Activated CD4-positive, CD25-positive, alpha-beta regulatory T cell treated with anti-CD3 and anti-CD28 coated beads, Interleukin-2, amount 50 U/mL, for 24 hours (primary cell): Measurements from ENCODE around the gene PRSS57.
"Not testable (repeated sequence)": the region's sequence is repeated elsewhere in the genome, so short reads cannot be mapped to it uniquely, and the experiment has no call there.

Source experiments
- ATAC-seq, 2 donors: fragments of 150-1000 bp; cut with Tn5 transposase; one replicate each; pipeline ENCODE4 v1.10.0; 2021; ENCODE audit warnings: mild to moderate bottlenecking in 1 of 2, moderate library complexity in 1 of 2

PRSS57 gene

DNA sequence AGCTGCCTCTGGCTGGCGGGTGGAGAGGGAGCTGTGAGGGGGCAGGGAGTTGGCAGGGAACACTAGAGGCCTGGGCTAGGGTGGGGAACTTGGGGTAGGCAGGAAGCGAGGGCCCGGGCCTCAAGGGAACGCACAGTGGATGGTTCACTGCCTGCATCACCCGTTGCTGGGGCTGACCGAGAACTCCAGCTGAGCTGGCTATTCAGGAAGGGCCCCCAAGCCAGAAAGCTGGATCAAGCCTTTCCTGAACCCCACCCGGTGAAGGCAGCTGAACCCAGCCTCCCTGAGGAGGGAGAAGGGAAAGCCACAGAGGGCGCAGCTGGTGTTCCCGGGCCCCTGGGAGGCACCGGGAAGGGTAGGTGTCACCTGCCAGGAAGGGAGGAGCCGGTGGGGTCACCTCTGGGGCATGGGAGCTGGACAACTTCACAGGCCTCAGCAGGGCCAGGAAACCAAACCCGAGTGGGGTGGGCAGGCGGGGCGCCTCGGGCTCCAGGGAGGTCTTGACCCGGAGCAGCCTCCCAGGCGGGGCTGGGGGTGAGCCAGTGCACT is 27.4 kb upstream of the PRSS57 start:
- no peak for ATAC-seq

DNA sequence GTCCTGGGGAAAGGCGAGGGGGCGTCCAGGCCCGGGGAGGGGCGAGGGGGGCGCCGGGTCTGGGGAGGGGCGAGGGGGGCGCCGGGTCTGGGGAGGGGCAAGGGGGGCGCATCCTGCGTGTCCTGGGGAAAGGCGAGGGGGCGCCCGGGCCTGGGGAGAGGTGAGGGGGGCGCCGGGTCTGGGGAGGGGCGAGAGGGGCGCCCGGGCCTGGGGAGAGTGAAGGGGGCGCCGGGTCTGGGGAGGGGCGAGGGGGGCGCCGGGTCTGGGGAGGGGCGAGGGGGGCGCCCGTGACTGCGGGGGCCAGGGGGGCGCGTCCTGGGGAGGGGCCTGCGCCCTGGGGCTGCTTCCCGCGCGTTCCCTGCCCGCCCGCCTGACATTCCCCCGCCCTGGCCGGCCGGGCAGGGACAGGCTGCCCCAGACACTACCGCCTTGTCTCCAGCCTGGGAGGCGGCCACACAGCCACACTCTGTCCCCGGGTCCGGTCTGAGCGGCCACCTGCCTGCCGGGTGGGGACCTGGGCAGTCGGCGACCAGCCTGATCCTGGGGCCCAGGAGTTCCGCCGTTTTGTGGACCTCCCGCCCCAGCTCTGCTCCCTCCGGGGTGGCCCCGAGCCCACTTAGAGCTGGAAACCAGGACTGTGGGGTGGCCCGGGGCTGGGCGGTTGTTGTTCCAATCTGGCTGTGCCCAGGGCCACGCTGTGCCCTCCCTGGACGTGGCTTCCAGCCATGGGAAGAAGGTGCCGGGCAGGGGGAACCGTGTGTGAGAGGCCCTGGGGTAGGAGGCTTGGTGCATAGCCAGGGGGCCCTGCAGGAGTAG is 25.3 kb upstream of the PRSS57 start:
- no peak for ATAC-seq

DNA sequence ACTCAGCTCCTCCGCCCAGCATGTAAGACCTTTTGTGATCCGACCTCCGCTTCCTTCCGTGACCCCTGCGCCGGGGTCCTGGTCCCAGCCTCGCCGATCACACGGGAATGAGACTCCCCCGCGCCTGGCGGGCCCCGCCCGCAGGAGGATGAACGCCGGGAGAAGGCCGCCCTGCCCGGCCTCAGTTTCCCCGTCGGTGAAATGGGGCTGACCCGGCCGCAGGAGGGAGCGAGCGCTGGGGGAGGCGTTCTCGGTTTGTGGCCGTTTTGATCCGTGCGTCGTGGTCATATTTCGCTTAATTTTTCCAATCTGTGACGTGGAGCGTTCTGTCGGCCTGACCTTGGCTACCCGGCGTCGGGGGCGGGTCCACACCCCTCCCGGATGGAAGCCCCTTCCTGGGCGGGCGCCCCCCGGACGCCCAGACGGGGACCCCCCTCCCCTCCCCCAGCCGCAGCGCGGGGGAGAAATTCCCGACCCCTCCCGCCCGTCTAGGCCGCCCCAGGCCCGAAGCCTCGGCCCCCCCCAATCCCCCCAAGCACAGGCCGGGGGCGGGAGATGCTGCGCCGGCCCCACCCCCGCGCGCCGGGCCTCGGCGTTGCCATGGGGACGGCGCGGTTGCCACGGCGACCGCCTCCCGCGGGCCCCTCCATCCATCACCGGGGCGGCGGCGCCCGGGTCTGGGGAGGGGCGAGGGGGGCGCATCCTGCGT is 24.5 kb upstream of the PRSS57 start:
- no peak for ATAC-seq

GRCh38 chr19:718991-719512 is 23.8 kb upstream of the PRSS57 start:
- no peak for ATAC-seq

DNA sequence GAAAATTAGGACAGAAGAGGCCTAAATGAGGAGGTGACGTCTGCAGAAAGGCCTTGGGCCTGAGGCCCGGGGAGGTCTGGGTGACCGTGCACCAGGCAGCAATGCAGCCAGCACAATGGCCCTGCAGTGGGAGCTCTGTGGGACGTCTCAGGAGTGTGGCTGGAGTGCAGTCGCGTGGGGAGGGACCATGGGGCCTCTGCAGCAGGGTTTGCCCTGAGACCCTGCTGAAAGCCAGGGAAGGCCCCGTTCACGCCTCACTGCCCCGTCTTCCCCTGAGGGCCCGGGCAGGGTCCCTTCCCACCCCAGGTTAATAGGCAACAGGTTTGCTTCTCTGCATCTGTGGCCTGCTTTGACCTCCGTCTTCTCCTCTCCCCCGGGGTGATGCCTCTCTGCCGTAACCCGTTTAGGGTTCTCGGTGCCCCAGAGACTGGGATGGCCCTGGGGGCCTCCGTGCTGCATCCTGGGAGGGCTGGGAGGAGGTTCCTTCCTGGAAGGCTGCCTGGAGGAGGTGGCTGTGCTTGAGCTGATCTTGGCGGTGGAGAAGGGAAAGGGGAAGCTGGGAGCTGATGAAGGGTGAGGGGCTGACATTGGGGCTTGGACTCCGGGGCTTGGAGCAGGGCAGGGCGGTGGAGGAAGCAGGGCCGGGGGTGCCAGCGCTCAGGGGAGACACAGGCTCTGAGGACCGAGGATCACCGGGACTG is 23.1 kb upstream of the PRSS57 start:
- no peak for ATAC-seq

DNA sequence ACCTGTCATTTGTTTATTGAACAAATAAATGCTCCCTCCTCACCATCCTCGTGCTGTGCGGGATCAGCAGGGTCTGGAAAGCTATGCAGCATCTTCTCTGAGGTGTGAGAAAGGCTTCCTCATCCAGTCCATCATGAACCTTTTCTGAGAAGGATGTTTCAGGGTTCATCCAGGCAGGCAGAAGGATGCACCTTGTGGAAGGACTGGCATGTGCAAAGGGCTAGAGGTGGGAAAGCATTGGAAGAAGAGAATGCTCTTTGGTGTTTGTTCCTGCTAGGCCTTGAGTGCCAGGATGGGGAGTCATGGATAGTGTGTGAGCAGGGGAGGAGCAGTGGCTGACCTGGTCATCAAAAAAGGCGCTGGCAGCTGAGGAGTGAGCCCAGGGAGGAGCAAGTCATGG is 20.1 kb upstream of the PRSS57 start:
- ATAC-seq: no peak

DNA sequence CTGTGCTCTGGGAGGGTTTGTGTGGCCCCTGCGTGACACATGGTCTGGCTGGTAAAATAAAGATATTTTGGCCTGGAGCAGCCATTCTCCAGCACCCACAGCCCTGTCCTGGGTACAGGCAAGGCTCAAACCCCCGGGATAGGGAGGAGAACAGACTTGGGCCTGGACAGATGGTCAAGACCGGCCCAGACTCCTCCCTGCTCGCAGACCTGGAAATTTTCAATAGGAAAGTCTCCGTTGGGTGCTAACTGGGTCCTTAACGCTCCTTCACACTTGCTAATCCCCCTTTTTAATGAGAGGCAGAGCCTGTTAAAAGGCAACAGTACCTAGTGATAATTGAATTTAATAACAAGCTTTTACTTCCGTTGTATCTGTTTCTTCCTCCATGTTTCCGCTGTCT is 16.0 kb upstream of the PRSS57 start:
- ATAC-seq: no peak

- ATAC-seq: no peak
Measured at GRCh38 chr19:710767-711166, 15.5 kb upstream of the PRSS57 start.

DNA sequence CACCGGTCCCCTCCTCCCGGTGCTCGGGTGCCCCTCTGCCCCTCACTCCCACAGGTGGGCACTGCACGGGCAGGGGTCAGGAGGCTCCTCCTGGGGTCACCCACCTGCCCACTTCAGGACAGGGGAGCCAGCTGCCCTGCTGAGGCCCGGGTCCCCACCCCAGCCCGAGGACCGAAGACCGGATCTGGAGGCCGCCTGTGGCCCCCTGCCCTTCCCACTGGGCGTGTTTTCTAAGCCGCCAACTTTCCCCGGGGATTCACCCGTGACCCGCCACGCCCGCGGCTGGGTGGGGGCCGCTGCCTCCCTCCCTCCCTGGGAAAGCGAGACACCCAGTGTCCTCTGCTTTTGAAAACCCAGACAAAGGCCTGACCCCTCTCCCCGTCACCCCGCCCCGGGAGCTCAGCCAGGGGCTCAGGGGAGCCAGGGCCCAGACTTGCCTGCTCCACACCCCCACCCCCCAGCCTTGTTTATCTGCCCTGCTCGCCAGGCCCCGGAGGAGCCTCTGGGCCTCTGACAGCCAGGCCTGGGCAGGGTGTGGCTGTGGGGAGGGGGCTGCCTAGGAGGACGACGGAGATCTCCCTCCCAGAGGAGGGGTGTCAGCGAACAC is 14.8 kb upstream of the PRSS57 start:
- ATAC-seq: no peak

DNA sequence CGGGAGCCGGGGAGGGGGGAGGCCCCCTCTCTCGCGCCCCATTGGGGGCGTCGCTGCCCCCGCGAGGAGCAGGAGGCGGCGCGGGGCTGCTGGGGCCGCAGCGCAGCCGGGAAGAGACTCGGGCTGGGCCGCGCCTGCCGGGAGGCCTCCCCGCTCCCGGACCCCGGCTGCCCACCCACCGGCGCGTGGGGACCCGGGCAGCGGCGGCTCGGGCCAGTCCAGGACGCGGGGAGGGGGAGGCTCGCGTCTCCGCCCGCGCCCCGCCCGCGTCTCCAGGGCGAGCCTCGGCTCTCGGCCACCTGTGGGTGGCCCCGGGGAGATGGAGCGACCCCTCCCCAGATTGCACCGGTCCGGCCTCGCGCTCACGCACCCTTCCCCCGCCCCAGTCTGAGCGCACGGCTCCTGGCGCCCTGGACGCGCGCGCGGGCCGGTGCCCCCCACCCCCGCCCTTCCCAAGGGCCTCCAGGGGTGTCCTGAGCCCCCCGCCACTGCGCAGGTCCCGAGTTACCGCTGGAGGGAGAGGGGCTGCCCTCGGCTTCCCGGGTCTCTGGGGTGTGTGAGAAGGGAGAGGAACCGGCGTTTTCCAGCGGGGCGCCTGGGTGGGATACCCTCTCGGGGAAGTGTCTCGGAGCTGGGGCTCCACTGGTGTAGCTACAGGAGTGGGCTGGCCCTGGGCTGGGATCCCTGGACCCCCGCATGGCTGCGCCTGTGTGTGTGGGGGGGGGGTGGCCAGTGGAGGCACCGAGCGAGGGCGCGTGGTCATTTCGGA is 14.1 kb upstream of the PRSS57 start:
- no peak for ATAC-seq

DNA sequence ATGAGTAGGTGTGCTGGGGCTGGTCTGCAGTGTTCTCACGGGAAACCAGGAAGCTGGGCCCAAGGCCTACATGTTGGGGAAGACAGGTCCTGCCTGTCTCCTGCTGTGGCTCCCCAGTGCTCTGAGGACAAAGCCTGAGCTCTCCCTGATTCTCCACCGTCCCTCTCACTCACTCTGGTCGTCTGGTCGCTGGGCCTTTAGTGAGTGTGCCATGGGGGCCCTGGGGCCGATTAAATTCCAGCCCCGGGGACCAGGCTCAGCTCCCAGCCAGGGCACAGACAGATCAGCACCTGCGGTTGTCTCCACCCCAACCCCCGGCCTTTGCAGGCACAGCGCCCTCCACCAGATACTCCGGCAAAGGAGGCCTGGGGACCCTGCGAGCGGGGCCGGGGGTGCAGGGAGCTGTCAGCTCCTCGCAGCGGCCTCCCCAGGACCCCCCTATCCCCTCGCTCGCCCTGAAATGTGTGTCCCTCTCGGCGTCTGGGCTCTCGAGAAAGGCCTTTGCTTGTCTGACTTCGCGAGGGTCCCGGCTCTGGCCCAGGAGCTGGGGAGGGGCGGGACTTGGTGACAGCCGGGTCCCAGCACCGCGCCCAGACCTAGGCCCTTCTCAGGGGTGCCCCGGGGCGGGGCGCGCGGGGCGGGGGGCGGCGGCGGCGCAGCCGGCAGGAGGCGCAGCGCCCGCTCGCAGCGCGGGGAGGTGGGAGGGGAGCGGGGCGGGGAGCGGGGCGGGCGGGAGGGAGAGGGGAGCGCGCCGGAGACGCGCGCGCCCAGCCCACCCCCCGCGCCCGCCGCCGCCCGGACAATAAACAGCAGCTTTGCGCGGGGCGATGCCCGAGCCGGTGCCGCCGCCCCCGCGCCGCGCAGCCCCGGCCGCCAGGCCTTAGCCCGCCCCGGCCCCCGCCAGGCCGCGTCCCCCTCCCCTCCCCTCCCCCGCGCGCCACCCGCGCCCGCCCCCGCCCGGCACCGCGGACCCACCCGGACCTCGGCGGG is 13.2 kb upstream of the PRSS57 start, which contains the start of gene PALM:
TSS of gene PALM (plus strand) at position 782 of the 990 bp plus-strand sequence. CDS start 212 bp downstream, outside the sequence.
- ATAC-seq: no peak

GRCh38 chr19:704447-704741 is 9.1 kb upstream of the PRSS57 start:
- ATAC-seq: no peak

GRCh38 chr19:703651-704446 is 8.6 kb upstream of the PRSS57 start:
- ATAC-seq: peak; percentile 53 to 56

- ATAC-seq: no peak
Measured at GRCh38 chr19:703329-703650, 8.0 kb upstream of the PRSS57 start.

DNA sequence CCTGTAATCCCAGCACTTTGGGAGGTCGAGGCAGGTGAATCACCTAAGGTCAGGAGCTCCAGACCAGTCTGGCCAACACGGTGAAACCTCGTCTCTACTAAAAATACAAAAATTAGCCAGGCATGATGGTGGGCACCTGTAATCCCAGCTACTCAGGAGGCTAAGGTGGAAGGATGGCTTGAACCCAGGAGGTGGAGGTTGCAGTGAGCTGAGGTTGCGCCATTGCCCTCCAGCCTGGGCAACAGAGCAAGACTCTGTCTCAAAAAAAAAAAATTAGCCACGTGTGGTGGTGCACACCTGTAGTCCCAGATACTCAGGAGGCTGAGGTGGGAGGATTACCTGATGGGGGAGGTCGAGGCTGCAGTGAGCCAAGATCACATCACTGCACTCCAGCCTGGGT is 7.6 kb upstream of the PRSS57 start:
- not testable (repeated sequence) for ATAC-seq

GRCh38 chr19:699885-700284 is 4.6 kb upstream of the PRSS57 start:
- not testable (repeated sequence) for ATAC-seq

GRCh38 chr19:698529-698928 is 3.3 kb upstream of the PRSS57 start:
- ATAC-seq: not testable (repeated sequence)

- ATAC-seq: no peak
Measured at GRCh38 chr19:694481-695351, 536 bp downstream of the PRSS57 start.

GRCh38 chr19:690203-690602 is 5.0 kb downstream of the PRSS57 start:
- no peak for ATAC-seq
